Motor neuron (in vitro differentiated cells): ENCODE results near the gene ACSM2B. TPM values are rescaled to one million over a fixed set of nuclear protein-coding genes. Genes with fewer than 3 reads are reported as not detected.
"Not testable (repeated sequence)": the region's sequence is repeated elsewhere in the genome, so short reads cannot be mapped to it uniquely, and the experiment has no call there.

Experiments used
- ATAC-seq, 8 experiments: fragments of 200-7000 bp; cut with Tn5 transposase; replicated peaks in 6 of 8; 2 replicates each; pipeline ENCODE4 v1.8.0; 2021; ENCODE audit warnings: mild to moderate bottlenecking in 8 of 8, moderate library complexity in 8 of 8
- H3K27ac ChIP-seq, 2 donors: fragments of 250-450 bp; sonication (Bioruptor Pico); 2 replicates each; pipeline ENCODE4 v1.9.0; 2021; ENCODE audit warnings: antibody characterized with exemption in 2 of 2, mild to moderate bottlenecking in 2 of 2, moderate library complexity in 1 of 2
- H3K4me1 ChIP-seq, 2 donors: fragments of 250-450 bp; sonication (Bioruptor Pico); replicated peaks in 1 of 2; 2 replicates each; pipeline ENCODE4 v1.6.1; 2021; ENCODE audit warnings: antibody characterized with exemption in 2 of 2, mild to moderate bottlenecking in 2 of 2, moderate library complexity in 1 of 2
- H3K4me3 ChIP-seq, 5 donors: fragments of 250-450 bp; sonication (Bioruptor Pico); 2 replicates each; pipeline ENCODE4 v1.9.0; 2021; ENCODE audit warnings: antibody characterized with exemption in 5 of 5, mild to moderate bottlenecking in 5 of 5, moderate library complexity in 4 of 5
- WGBS, 10 experiments: fragments of 450-650 bp; shearing (Covaris generic); methylation state at CpG; one replicate each; pipeline ENCODE4 v1.0.0; 2022; 5-methylcytosine and 5-hydroxymethylcytosine counted together
- in situ Hi-C, 9 experiments: fragments of 400-800 bp; cut with MboI; loops; one replicate each; pipeline ENCODE4 v1.15.0; 2021; ENCODE audit warnings: low sequenced_read_pairs in 9 of 9, low pct_unique_long_range_greater_than_20kb in 2 of 9; ENCODE audit not compliant: unreplicated experiment in 9 of 9
- total RNA-seq, 8 experiments: library from RNA; unstranded; fragments of 300-600 nt; gene quantifications; 2 replicates each; pipeline versions ENCODE4 v1.2.3 to v1.2.4, GENCODE V29; 2022

ACSM2B gene
- total RNA-seq, 8 experiments from 2014 or later, result 0.15 to 1.9 (median 0.73) TPM; not detected in 3

GRCh38 chr16:20490994-20491393 lies 85.2 kb downstream of the ACSM2B start:
- H3K4me3 ChIP-seq, H3K4me1 ChIP-seq, ATAC-seq, in situ Hi-C loops, H3K27ac ChIP-seq: not testable (repeated sequence)
- no CpG with 5 or more reads among the region's 3 CpGs for WGBS, 10 experiments

Other genes with a start within 250 kb of the ACSM2B start
- under 1 TPM in 2 of 8 experiments, not detected in 6; 0.14 to 0.21 TPM for gene GP2, start 248.9 kb downstream of the ACSM2B start, total RNA-seq
- gene UMOD, start 223.7 kb downstream of the ACSM2B start, total RNA-seq, result not detected
- under 1 TPM in 1 of 8 experiments, not detected in 7; 0.15 TPM for gene PDILT, start 171.6 kb downstream of the ACSM2B start, total RNA-seq
- gene ACSM5, start 166.8 kb downstream of the ACSM2B start, total RNA-seq, result 10 to 100 TPM in 1 of 8 experiments, not detected in 7; 10.7 TPM
- gene ACSM2A, start 124.8 kb downstream of the ACSM2B start, total RNA-seq, result under 1 TPM in 5 of 8 experiments, not detected in 3; 0.21 to 0.73 (median 0.36) TPM
- gene ACSM1, start 121.3 kb upstream of the ACSM2B start, total RNA-seq, result under 1 TPM in 4 of 8 experiments, not detected in 4; 0.14 to 0.36 (median 0.25) TPM
- 10 to 100 TPM; 24.1 to 53.5 (median 40.2) TPM for gene THUMPD1, start 165.5 kb upstream of the ACSM2B start, total RNA-seq
- 1 to 10 TPM in 4 of 8 experiments, under 1 TPM in 4; 0.23 to 4.5 (median 1.7) TPM for gene ACSM3, start 187.6 kb upstream of the ACSM2B start, total RNA-seq
- 10 to 100 TPM; 16.5 to 36.5 (median 24.6) TPM for gene ERI2, start 230.1 kb upstream of the ACSM2B start, total RNA-seq
- 10 to 100 TPM in 1 of 8 experiments, 1 to 10 TPM in 7; 2.1 to 16.9 (median 6.4) TPM for gene REXO5, start 230.2 kb upstream of the ACSM2B start, total RNA-seq